LoVo (cell line): ENCODE results near the gene PSMD8.
"Not testable (repeated sequence)": the region's sequence is repeated elsewhere in the genome, so short reads cannot be mapped to it uniquely, and the experiment has no call there.

ENCODE experiments used
- DNase-seq: peaks from one replicate; pipeline ENCODE4 v3.0.0-alpha.2; 2016; ENCODE audit warnings: low spot score

PSMD8 gene

GRCh38 chr19:38374332-38375097, at the start of gene PSMD8:
PSMD8 (plus strand) TSS chr19:38374571; CDS start chr19:38374602, 31 bp downstream.
- DNase-seq: peak; percentile 99

DNA sequence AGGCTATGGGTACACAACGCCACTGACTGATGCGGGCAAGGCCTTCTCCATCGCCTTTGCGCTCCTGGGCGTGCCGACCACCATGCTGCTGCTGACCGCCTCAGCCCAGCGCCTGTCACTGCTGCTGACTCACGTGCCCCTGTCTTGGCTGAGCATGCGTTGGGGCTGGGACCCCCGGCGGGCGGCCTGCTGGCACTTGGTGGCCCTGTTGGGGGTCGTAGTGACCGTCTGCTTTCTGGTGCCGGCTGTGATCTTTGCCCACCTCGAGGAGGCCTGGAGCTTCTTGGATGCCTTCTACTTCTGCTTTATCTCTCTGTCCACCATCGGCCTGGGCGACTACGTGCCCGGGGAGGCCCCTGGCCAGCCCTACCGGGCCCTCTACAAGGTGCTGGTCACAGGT, 47.8 kb upstream of the PSMD8 start:
- DNase-seq: no peak

DNA sequence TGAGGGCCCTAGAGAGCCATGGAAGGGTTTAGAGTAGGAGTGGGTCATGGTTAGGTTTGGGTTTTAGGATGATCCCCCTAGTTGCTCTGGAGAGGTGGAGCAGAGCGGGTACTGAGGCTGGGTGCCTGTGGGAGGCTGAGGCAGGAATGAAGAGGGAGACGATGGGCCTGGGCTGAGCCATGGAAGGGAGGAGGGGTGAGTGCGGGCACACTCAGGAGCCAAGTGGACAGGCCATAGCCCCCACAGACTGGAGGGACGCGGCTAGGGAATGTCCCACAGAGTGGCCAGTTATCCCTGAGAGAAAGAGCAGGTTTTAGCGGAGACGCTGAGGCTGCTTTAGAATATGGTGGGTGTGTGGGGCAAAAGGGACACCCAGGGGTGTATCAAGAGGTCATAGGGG, 44.7 kb upstream of the PSMD8 start:
- no peak for DNase-seq

DNA sequence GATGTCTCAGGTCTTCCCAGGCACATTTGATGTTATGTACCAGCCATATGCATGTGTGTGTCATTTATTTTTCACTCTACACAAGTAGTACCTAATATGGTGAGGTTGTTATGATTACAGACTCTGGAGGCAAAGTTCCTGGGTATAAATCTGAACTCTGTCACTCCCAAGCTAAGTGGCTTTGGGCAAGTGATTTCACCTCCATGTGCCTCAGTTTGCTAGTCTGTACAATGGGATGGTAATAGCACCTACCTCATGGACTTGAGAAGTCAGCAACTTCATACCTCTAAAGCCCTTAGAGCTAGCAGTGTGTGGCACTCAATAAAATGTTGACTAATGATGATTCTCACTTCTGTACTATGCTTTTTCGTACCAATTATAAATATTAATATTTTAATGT, 42.6 kb upstream of the PSMD8 start:
- no peak for DNase-seq

DNA sequence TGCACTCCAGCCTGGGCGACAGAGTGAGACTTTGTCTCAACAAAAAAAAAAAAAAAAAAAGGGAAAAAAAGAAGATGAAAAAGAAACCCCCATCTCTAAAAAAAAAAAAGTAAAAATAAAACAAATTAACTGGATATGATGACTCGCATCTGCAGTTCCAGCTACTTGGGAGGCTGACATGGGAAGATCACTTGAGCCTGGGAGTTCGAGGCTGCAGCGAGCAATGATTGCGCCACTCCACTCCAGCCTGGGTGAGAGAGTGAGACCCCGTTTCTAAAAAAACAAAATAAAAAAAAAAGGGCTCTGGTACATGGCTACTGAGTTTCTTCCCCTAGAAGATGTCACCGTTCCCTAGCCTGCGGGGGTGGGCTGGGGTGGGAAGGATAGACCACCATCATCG, 41.1 kb upstream of the PSMD8 start:
- no peak for DNase-seq

DNA sequence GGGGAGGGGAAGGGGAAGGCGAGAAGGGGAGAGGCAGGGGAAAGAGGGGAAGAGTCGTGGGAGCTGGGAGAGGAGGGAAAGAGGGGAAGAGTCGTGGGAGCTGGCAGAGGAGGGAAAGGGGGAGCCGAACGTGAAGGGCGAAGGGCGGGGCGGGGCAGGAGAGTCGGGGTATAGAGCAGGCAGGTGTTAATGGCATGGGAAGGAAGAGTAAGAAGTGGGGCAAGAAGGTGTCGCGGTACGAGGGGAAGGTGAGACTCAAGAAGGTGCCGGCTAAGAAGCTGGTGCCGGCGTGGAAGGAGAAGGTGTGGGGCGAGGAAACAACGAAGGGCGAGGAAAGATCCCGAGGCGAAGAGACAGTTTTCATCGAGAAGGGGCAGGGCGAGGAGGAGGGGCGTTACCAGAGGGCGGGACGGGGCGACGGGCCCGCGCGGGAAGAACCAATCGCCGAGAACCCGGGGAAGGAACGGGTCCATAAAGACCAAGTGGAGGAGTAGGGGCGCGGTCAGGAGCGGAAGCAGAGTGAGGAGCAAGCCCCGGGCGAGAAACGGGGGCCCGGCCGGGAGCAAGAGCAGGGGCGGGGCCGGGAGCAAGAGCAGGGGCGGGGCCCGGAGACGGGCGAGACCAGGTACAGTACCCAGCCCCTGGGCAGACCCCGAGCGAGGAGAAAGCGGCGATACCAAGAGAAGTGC, 38.3 kb upstream of the PSMD8 start:
- peak; percentile 96 for DNase-seq

DNA sequence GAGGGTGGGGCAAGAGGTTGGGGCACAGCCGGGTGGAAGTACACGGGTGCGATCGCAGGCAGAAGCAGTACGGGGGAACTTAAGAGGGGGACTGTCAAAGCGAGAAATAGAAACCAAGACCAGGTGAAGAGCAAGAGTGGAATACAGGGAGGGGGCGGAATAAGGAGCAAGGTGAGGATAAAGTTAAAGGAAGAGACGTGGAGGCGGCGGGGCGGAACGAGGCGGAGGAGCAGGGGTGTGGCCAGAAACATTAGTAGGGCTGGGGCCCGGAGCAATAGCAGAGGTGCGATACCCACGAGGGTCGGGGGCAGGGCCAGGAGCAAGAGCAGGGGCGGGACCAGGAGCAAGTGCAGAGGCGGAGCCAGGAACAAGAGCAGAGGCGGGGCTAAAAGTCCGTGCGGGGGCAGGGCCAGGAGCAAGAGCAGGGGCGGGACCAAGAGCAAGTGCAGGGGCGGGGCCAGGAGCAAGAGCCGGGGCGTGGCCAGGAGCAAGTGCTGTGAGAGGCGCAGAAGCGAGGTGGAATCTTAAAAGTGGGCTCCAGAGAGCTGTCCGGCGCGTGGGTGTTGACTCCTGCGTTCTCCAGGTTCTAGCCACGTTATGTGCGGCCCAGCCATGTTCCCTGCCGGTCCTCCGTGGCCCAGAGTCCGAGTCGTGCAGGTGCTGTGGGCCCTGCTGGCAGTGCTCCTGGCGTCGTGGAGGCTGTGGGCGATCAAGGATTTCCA, 37.6 kb upstream of the PSMD8 start:
- peak; percentile 99 for DNase-seq

DNA sequence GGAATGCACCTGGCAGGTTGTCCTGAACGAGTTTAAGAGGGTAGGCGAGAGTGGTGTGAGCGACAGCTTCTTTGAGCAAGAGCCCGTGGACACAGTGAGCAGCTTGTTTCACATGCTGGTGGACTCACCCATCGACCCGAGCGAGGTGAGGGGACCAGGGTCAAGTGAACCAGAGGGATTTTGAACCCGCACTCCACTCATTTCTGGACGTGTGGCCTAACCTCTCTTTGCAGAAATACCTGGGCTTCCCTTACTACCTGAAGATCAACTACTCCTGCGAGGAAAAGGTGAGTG, 37.1 kb upstream of the PSMD8 start:
- no peak for DNase-seq

DNA sequence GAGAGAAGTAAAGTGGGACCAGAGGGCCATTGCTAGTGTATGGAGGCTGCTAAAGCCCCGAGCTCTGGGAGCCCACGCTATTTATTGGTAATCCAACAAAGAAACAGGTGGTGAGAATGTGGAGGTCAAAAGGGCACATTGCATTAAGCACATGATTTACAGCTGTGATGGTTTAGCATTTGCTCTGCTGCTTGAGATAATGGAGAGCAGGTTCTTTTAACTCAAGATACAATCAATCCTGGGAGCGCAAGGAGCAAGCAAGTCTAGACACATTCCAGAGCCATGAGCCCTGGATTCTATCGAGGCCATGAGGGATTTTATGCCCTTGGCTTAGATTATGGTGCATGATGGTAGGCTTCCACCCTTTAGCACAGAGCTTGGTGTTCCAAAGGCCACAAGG, 35.4 kb upstream of the PSMD8 start:
- not testable (repeated sequence) for DNase-seq

DNA sequence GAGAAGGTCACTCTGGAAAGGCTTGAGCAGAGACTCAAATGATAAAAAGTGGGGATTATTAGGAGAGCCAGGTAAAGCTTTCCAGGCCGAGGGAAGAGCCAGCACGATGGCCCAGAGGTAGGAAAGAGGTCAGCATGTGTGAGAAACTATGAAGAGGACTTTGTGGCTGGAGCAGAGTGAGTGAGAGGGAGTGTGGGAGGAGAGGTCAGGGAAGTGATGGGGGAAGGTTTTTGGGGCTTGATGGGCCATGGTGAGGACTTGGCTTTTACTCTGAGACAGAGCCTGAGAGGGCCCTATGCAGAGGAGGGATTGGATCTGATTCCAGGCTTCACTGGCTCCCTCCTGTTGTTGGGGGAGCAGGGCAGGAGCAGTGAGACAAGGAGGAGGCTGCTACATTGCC, 33.4 kb upstream of the PSMD8 start:
- no peak for DNase-seq

DNA sequence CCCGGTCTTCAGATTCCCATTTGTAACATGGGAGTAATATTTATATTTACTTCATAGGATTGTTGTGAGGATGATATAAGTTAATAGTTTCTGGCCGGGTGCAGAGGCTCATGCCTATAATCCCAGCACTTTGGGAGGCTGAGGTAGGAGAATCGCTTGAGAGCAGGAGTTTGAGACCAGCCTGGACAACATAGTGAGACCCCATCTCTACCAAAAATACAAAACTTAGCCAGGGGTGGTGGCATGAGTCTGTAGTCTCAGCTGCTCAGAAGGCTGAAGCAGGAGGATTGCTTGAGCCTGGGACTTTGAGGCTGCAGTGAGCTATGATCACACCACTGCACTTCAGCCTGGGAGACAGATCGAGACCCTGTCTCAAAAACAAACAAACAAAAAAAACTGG, 27.5 kb upstream of the PSMD8 start:
- no peak for DNase-seq

DNA sequence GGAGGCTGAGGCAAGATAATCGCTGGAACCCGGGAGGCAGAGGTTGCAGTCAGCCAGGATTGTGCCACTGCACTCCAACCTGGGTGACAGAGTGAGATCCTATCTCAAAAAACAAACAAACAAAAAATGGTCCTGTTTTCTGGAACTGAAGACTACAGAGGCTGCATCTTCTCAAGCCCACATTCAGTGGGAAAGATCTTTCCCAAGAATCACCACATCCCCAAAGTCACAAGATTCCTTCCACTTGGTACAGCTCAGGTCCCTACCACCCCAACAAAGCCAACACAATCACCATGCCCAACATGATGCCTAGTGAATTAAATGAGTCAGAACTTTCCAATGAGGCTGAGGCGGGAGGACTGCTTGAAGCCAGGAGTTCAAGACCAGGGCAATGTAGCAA, 23.5 kb upstream of the PSMD8 start:
- no peak for DNase-seq

DNA sequence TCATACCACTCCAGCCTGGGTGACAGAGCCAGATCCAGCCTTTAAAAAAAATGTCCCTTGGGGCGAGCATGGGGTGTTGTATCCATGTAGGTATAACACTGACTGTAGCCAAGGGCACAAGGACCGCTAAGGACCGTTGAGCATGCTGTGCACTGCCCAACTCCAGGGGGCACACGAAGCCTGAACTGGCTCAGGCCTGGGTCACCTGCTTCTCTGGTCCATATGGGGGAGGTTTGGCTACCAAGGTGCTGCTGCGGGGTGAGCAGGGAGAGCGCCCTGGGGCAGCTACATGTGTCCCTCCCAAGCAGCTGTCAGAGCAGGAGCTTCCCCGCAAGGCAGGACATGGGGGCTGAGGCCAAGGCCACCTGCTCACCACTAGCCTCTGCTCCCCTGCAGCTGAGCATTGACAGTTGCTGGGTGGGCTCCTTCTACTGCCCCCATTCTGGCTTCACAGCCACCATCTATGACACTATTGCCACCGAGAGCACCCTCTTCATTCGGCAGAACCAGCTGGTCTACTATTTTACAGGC, 22.4 kb upstream of the PSMD8 start:
- no peak for DNase-seq

GRCh38 chr19:38352611-38353010, 21.8 kb upstream of the PSMD8 start:
- no peak for DNase-seq

DNA sequence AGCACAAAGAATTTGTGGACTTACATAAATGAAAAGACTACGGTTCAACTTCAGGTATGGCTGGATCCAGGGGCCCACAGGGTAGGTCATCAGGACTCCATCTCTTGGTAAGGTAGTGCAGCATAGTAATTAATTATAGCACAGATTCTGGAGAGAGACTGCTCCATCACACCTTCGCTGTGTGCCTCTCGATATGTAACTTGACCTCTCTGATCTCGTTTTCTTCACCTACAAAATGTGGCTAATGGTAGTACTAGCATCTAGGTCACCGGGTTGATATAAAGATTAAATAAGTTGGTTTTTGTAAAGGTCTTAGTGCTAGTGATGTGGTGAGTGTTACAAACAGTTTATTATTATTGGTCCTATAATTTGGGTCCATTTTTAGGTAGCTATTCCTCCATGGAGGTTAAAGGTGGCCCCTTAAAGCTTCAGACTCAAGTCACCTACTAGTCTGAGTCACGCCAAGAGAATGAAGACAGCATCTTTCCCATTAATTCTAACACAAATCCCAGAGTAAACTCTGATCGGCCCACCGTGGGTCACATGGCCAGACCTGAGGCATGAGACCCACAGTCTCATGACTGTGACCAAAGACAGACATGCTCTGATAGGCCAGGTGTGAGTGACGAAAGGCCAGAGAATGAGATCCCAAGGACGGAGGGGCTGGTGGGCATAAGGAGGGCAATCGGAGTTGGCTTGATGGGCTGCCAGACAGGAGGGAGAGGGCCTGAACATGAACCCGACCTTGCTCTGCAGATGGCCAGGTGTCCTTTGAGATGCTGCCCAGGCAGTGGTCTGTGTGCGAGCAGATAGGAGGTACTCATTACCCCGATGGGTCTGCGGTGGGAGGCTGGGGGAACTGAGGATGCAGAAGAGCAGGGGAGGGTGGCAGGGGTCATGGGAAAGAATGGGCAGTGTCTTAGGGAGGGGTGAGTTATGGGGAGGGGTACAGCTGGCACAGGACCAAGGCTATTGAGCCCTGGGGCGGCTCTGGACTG, 18.3 kb upstream of the PSMD8 start:
- no peak for DNase-seq

- DNase-seq: no peak
These were observed 16.3 kb upstream of the PSMD8 start for GRCh38 chr19:38358071-38358470.

DNA sequence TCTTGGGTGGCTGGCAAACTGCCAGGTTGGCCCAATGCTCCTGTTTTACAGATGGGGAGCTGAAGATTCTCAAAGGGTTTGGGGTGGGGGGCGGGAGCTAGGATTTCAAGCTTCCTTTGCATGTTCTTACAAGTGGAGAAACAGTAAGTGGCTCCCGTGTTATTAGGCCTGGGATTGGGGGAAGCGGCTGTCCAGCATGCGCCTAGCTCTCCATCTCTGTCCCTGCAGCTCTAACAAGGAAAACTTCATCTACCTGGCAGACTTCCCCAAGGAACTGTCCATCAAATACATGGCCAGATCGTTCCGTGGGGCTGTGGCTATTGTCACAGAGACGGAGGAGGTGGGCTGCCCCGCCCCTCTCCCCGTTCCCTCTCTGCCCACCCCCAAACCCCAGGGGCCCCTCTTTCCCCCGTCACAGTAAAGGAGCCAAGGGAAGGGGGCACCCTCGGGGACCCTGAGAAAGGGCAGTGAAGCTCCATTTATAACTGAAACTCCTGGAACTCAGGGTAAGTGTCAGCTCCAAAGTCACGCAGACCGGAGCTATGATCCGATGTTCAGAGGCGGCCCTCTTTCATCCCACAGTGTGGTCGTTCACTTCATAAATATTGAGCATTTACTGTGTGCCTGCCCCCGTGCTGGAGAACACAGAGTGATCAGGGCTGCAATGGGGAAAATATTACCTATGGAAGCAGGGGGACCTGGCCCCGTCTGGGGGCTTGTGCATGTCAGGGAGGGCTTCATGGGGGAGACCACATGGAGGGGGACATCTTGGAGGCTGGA, 14.9 kb upstream of the PSMD8 start:
- no peak for DNase-seq

DNA sequence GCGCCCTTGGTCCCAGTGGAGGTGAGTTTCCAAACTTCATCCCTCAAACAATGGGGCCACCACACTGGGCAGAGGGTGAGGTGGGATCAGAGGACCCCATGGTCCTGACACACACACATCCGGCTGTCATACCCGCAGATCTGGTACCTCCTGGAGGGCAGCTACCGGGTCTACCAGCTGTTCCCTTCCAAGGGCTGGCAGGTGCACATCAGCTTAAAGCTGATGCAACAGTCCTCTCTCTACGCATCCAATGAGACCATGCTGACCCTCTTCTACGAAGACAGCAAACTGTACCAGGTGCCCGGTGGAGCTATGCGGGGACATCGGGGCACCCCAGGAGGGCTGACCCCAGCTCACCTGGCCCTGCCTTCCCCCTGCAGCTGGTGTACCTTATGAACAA, 14.0 kb upstream of the PSMD8 start:
- no peak for DNase-seq

- no peak for DNase-seq
These were observed 13.3 kb upstream of the PSMD8 start for GRCh38 chr19:38360839-38361631.

DNA sequence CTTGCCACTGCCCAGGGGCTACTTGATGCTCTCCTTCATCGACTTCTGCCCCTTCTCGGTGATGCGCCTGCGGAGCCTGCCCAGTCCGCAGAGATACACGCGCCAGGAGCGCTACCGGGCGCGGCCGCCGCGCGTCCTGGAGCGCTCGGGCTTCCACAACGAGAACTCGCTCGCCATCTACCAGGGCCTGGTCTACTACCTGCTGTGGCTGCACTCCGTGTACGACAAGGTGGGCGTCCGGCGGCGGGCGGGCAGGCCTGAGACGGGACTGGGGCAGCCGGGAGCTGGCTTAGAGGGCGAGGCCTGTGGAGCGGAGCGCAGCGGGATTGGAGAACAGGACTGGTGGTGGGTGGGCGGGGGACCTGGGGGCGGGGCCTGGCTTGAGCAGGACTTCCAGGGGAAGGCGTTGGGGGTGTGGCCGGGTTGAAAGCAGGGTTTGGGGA, 12.7 kb upstream of the PSMD8 start:
- peak; percentile 75 for DNase-seq
